Mucosa of descending colon (tissue), 3 donors: ENCODE results near the gene SLC6A7. TPM values are rescaled to one million over a fixed set of nuclear protein-coding genes. Genes with fewer than 3 reads are reported as not detected.

Experiments
- ATAC-seq: fragments of 200-7000 bp; cut with Tn5 transposase; one replicate; pipeline ENCODE4 v1.9.1; 2020; ENCODE audit warnings: mild to moderate bottlenecking, moderate library complexity
- DNase-seq, 3 donors: peaks; one replicate each; pipeline ENCODE4 v3.0.0-alpha.2; 2020
- H3K36me3 ChIP-seq: fragments of 200-600 bp; one replicate; pipeline ENCODE4 v1.8.0; 2021; ENCODE audit warnings: low read depth, mild to moderate bottlenecking
- H3K4me1 ChIP-seq: fragments of 200-600 bp; one replicate; pipeline ENCODE4 v1.8.0; 2021; ENCODE audit warnings: low read depth, mild to moderate bottlenecking
- H3K4me3 ChIP-seq: fragments of 200-600 bp; one replicate; pipeline ENCODE4 v1.8.0; 2021; ENCODE audit warnings: mild to moderate bottlenecking
- H3K9me3 ChIP-seq: fragments of 200-600 bp; one replicate; pipeline ENCODE4 v1.8.0; 2021; ENCODE audit warnings: mild to moderate bottlenecking
- CTCF ChIP-seq: fragments of 200-600 bp; IDR thresholded peaks from one replicate; pipeline ENCODE4 v1.8.0; 2022; ENCODE audit warnings: antibody characterized with exemption, mild to moderate bottlenecking
- intact Hi-C, 2 donors: fragments of 100-400 bp; cut with DNase I in 1 of 2; cut with micrococcal nuclease in 1 of 2; formaldehyde crosslinking; loops; one replicate each; pipeline versions ENCODE4 v1.11.0 to v1.11.1; 2022; cut with DNase I, micrococcal nuclease
- total RNA-seq, 3 donors: library from RNA; stranded (reverse); fragmentation: NEBNext Ultra II Directional in 2 of 3; extraction: Animal tissue kit (Norgen Biotek cat#: 25700) in 2 of 3; gene quantifications; one replicate each; pipeline versions ENCODE4 v1.2.1 to v1.2.4, GENCODE V29; 2021 to 2023
- donor health status: DM: no; HTN: no; CAD: no; lungs with moderate emphysema.
- donor health status: DM: no; HTN: no; CAD: no.
- donor health status: DM: no; HTN: yes; CAD: no.

The SLC6A7 gene
- total RNA-seq, 3 donors from 2014 or later: 15.2 to 26.4 (median 18.9) TPM

- Histone ChIP-seq H3K36me3 (no peaks in the 10 kb centered on the region), H3K4me1 (peaks cover 17% of the 10 kb centered on the region), H3K9me3 (no peaks in the 10 kb centered on the region), H3K4me3 (no peak overlapping the region)
- intact Hi-C loops: no loop called here
- DNase-seq (no peak), ATAC-seq (no peak)
- no peak for TF ChIP-seq CTCF
Measured at GRCh38 chr5:150221471-150221870, 31.6 kb downstream of the SLC6A7 start.

GRCh38 chr5:150222906-150223305 is 33.0 kb downstream of the SLC6A7 start:
- no peaks in the 10 kb centered on the region for H3K36me3 ChIP-seq
- intact Hi-C loops: no loop called here
- TF ChIP-seq CTCF: no peak
- H3K9me3 ChIP-seq: no peaks in the 10 kb centered on the region
- no peak for DNase-seq
- no peak overlapping the region for H3K4me3 ChIP-seq
- ATAC-seq: no peak
- peaks cover 3% of the 10 kb centered on the region for H3K4me1 ChIP-seq

GRCh38 chr5:150223474-150223873 is 33.6 kb downstream of the SLC6A7 start:
- no peak for DNase-seq
- no peak for TF ChIP-seq CTCF
- Histone ChIP-seq H3K4me3 (no peak overlapping the region), H3K36me3 (no peaks in the 10 kb centered on the region), H3K4me1 (no peaks in the 10 kb centered on the region), H3K9me3 (no peaks in the 10 kb centered on the region)
- ATAC-seq: no peak
- intact Hi-C loops: no loop called here

GRCh38 chr5:150224483-150225027 is 34.7 kb downstream of the SLC6A7 start:
- Histone ChIP-seq H3K4me3 (no peak overlapping the region), H3K9me3 (no peaks in the 10 kb centered on the region), H3K36me3 (no peaks in the 10 kb centered on the region), H3K4me1 (no peaks in the 10 kb centered on the region)
- TF ChIP-seq CTCF: no peak
- DNase-seq: no peak
- intact Hi-C loops: no loop called here
- no peak for ATAC-seq

- no peak overlapping the region for H3K4me3 ChIP-seq
- no peak for TF ChIP-seq CTCF
- no peaks in the 10 kb centered on the region for H3K36me3 ChIP-seq
- DNase-seq (no peak), ATAC-seq (no peak)
- intact Hi-C loops: no loop called here
- no peaks in the 10 kb centered on the region for H3K9me3 ChIP-seq
- H3K4me1 ChIP-seq: no peaks in the 10 kb centered on the region
Measured at GRCh38 chr5:150227036-150227435, 37.2 kb downstream of the SLC6A7 start.
